Astrocyte (in vitro differentiated cells and primary cell): ENCODE measurements around the gene UTF1. TPM values are rescaled to one million over a fixed set of nuclear protein-coding genes. Genes with fewer than 3 reads are reported as not detected.

Experiments
- DNase-seq: peaks from one replicate; pipeline ENCODE4 v3.0.0-alpha.2; 2010; ENCODE audit warnings: low read depth
- FAIRE-seq: peaks from 2 replicates; lab custom pipeline; 2011; peaks lifted over from hg19 to GRCh38; lab: Jason Lieb, UNC
- H2AFZ ChIP-seq: 2 replicates; pipeline ENCODE4 v1.6.0; 2012; ENCODE audit warnings: low read depth, low read length, inconsistent platforms
- H3K27ac ChIP-seq: 2 replicates; pipeline ENCODE4 v1.5.1; 2011; ENCODE audit warnings: low read depth, low read length, inconsistent platforms
- H3K27me3 ChIP-seq: 2 replicates; pipeline ENCODE4 v1.6.0; 2011; ENCODE audit warnings: low read length, inconsistent platforms; ENCODE audit not compliant: insufficient read depth
- H3K36me3 ChIP-seq: 2 replicates; pipeline ENCODE4 v1.5.1; 2011; ENCODE audit warnings: low read length, inconsistent platforms; ENCODE audit not compliant: insufficient read depth
- H3K4me1 ChIP-seq: 2 replicates; pipeline ENCODE4 v1.5.1; 2011; ENCODE audit warnings: low read length, inconsistent platforms; ENCODE audit not compliant: insufficient read depth
- H3K4me2 ChIP-seq: 2 replicates; pipeline ENCODE4 v1.6.0; 2012; ENCODE audit warnings: low read length, inconsistent platforms
- H3K4me3 ChIP-seq: 2 replicates; pipeline ENCODE4 v1.5.1; 2011; ENCODE audit warnings: low read depth, mild to moderate bottlenecking, low read length, inconsistent platforms; ENCODE audit not compliant: insufficient read depth
- H3K79me2 ChIP-seq: 2 replicates; pipeline ENCODE4 v1.6.0; 2012; ENCODE audit warnings: mild to moderate bottlenecking, low read length, inconsistent platforms; ENCODE audit not compliant: insufficient read depth
- H3K9ac ChIP-seq: 2 replicates; pipeline ENCODE4 v1.6.0; 2012; ENCODE audit warnings: mild to moderate bottlenecking, low read length, inconsistent platforms
- H3K9me3 ChIP-seq: 2 replicates; pipeline ENCODE4 v1.5.1; 2012; ENCODE audit warnings: low read depth, mild to moderate bottlenecking, low read length, inconsistent platforms; ENCODE audit not compliant: insufficient read depth
- H4K20me1 ChIP-seq: 2 replicates; pipeline ENCODE4 v1.6.0; 2012; ENCODE audit warnings: low read length, inconsistent platforms; ENCODE audit not compliant: insufficient read depth
- H3K27ac Mint-ChIP-seq: one replicate; pipeline ENCODE4 v1.8.0; 2021; ENCODE audit warnings: mild to moderate bottlenecking, mixed read lengths; ENCODE audit not compliant: unreplicated experiment
- H3K27me3 Mint-ChIP-seq: one replicate; pipeline ENCODE4 v1.8.0; 2021; ENCODE audit warnings: low read depth, mixed read lengths; ENCODE audit not compliant: unreplicated experiment
- H3K36me3 Mint-ChIP-seq: one replicate; pipeline ENCODE4 v1.8.0; 2021; ENCODE audit warnings: low read depth, mixed read lengths; ENCODE audit not compliant: unreplicated experiment
- H3K4me1 Mint-ChIP-seq: one replicate; pipeline ENCODE4 v1.8.0; 2021; ENCODE audit warnings: low read depth, mixed read lengths; ENCODE audit not compliant: unreplicated experiment
- H3K4me3 Mint-ChIP-seq: one replicate; pipeline ENCODE4 v1.8.0; 2021; ENCODE audit warnings: mild to moderate bottlenecking, moderate library complexity, mixed read lengths; ENCODE audit not compliant: unreplicated experiment
- H3K9me3 Mint-ChIP-seq: one replicate; pipeline ENCODE4 v1.8.0; 2021; ENCODE audit warnings: mild to moderate bottlenecking, mixed read lengths; ENCODE audit not compliant: unreplicated experiment
- EZH2 ChIP-seq: IDR thresholded peaks from 2 replicates; pipeline ENCODE4 v1.6.1; 2012; ENCODE audit warnings: mild to moderate bottlenecking, low read length, inconsistent platforms; ENCODE audit not compliant: insufficient read depth
- total RNA-seq: library from RNA; stranded (reverse); gene quantifications from 2 replicates; pipeline ENCODE4 v1.2.1, GENCODE V29; 2021
- TF ChIP-seq, protein P1 (sequence below): IDR thresholded peaks from 2 replicates; pipeline ENCODE4 v1.5.1; 2011; ENCODE audit warnings: low read depth, mild to moderate bottlenecking, inconsistent platforms, low read length, moderate library complexity; ENCODE audit not compliant: insufficient read depth

UTF1 gene
- total RNA-seq, 1 donor from 2014 or later: 0.18 TPM

DNA sequence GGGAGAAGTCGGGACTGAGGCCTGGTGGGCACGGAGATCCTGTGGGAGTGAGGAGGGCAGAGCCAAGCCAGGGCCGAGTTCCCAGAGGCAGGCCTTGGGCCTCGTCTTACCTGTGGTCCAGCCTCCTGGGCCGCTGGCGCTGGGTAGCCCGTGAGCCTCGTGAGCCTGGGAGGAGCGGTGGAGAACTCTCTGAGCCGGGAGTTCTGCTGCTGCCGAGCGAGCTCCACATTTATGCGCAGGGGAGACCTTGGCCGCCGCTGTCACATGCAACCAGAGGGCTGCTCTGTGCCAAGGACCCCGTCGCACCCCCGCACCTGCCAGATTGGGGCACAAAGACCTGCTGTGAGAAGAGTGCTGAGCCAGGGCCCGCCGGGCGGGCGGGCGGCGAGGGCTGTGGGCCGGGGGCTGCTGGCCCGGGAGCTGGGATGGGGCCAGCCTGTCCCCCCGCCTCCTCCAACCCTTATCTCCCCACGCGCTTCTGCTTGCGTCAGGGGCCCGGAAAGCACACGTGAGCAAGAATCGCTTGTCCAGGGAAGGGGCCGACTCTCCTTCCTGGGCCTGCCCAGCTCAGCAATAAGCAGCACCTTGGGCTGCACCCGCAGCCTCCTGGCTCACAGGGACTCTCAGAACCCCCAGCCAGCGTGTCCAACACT is 17.8 kb downstream of the UTF1 start:
- no peaks in the 10 kb centered on the region for H3K9me3 Mint-ChIP-seq
- Histone ChIP-seq H3K79me2 (no peaks in the 10 kb centered on the region), H3K4me3 (no peak overlapping the region)

DNA sequence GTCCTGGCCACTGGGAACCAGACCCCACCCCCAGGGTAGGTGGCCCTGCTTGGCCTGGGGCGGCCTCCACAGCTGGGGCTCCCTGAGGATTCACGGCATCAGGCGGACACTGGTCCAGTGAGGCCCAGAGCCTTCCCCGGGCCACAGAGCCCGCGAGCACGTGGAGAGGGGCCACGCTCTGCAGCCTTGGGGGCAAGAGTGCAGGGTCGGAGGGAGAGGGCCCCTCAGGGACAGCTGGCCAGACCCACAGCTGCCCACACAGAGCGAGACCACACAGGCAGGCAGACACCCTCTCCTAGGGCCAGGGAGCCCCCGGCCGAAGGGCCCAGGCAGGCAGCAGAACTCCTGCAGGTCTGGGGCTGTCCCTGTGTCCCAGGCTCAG is 18.3 kb downstream of the UTF1 start:
- Mint-ChIP-seq H3K27me3 (peaks cover 37% of the 10 kb centered on the region), H3K4me1 (no peaks in the 10 kb centered on the region), H3K27ac (no peak overlapping the region), H3K36me3 (no peaks in the 10 kb centered on the region), H3K9me3 (no peaks in the 10 kb centered on the region), H3K4me3 (no peak overlapping the region)
- FAIRE-seq (no peak), DNase-seq (no peak)
- Histone ChIP-seq H3K9me3 (no peaks in the 10 kb centered on the region), H3K27me3 (peaks cover 8% of the 10 kb centered on the region), H3K4me1 (no peaks in the 10 kb centered on the region), H3K4me3 (no peak overlapping the region), H3K27ac (no peak overlapping the region), H4K20me1 (no peaks in the 10 kb centered on the region), H3K4me2 (no peak overlapping the region), H3K36me3 (no peaks in the 10 kb centered on the region), H2AFZ (no peak overlapping the region), H3K79me2 (no peaks in the 10 kb centered on the region), H3K9ac (no peak overlapping the region)
- no peak for TF ChIP-seq EZH2
- TF ChIP-seq, protein P1, sequence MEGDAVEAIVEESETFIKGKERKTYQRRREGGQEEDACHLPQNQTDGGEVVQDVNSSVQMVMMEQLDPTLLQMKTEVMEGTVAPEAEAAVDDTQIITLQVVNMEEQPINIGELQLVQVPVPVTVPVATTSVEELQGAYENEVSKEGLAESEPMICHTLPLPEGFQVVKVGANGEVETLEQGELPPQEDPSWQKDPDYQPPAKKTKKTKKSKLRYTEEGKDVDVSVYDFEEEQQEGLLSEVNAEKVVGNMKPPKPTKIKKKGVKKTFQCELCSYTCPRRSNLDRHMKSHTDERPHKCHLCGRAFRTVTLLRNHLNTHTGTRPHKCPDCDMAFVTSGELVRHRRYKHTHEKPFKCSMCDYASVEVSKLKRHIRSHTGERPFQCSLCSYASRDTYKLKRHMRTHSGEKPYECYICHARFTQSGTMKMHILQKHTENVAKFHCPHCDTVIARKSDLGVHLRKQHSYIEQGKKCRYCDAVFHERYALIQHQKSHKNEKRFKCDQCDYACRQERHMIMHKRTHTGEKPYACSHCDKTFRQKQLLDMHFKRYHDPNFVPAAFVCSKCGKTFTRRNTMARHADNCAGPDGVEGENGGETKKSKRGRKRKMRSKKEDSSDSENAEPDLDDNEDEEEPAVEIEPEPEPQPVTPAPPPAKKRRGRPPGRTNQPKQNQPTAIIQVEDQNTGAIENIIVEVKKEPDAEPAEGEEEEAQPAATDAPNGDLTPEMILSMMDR: no peak

More for the DNA sequence above, 17.8 kb downstream of the UTF1 start:
- FAIRE-seq (no peak), DNase-seq (no peak)
- no peaks in the 10 kb centered on the region for H3K4me1 ChIP-seq
- peaks cover 9% of the 10 kb centered on the region for H3K27me3 ChIP-seq
- H3K36me3 Mint-ChIP-seq: no peaks in the 10 kb centered on the region
- TF ChIP-seq EZH2: no peak
- TF ChIP-seq, protein P1: no peak
- H3K27ac ChIP-seq: no peak overlapping the region
- H3K4me2 ChIP-seq: no peak overlapping the region
- H3K27ac Mint-ChIP-seq: no peak overlapping the region
- H3K9ac ChIP-seq: no peak overlapping the region
- H3K27me3 Mint-ChIP-seq: peaks cover 39% of the 10 kb centered on the region
- no peaks in the 10 kb centered on the region for H3K36me3 ChIP-seq
- H3K9me3 ChIP-seq: no peaks in the 10 kb centered on the region
- H2AFZ ChIP-seq: no peak overlapping the region
- no peak overlapping the region for H3K4me3 Mint-ChIP-seq
- H3K4me1 Mint-ChIP-seq: no peaks in the 10 kb centered on the region
- no peaks in the 10 kb centered on the region for H4K20me1 ChIP-seq

DNA sequence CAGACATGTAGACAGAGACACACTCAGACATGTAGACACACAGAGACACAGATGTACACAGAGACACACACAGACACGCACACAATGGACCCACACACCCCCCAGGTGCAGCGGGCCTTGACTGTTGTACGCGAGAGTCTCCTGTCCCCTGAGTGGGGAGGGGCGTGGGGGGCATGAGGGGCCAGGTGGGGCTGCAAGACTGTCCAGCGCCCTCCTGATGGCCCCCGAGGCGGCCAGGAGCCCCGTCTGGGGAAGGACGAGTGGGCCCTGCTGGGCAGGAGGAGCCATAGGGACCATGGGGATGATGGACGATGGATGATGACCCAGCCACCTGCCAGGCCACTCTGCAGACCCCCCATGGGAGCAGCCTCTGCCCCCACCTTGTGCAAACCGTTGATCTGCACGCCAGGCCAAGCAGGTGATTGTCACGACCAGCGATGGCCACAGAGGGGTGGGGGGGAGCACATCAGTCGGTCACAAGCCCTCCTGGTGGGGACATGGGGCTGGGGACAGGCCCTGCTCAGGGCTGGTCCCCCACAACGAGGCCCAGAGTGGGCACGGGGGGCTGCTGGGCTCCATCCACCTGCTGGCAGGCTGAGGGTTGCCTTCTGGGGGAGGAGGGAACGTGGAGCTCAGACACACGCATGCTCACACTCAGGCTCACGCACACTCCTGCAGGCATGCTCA is 19.2 kb downstream of the UTF1 start:
- H3K9me3 ChIP-seq: no peaks in the 10 kb centered on the region
- H3K4me1 ChIP-seq: no peaks in the 10 kb centered on the region
- no peak overlapping the region for H3K27ac Mint-ChIP-seq
- H3K9me3 Mint-ChIP-seq: no peaks in the 10 kb centered on the region
- no peaks in the 10 kb centered on the region for H4K20me1 ChIP-seq
- FAIRE-seq: no peak
- H3K9ac ChIP-seq: no peak overlapping the region
- no peak overlapping the region for H3K4me3 ChIP-seq
- H2AFZ ChIP-seq: no peak overlapping the region
- H3K36me3 Mint-ChIP-seq: no peaks in the 10 kb centered on the region
- H3K4me3 Mint-ChIP-seq: no peak overlapping the region
- no peak overlapping the region for H3K27ac ChIP-seq
- no peak for DNase-seq
- H3K79me2 ChIP-seq: no peaks in the 10 kb centered on the region
- peaks cover 8% of the 10 kb centered on the region for H3K27me3 ChIP-seq
- TF ChIP-seq, protein P1: no peak
- no peak for TF ChIP-seq EZH2
- H3K27me3 Mint-ChIP-seq: peaks cover 41% of the 10 kb centered on the region
- H3K4me1 Mint-ChIP-seq: no peaks in the 10 kb centered on the region
- H3K4me2 ChIP-seq: no peak overlapping the region
- no peaks in the 10 kb centered on the region for H3K36me3 ChIP-seq
